H9 (cell line): ENCODE results near the gene TSFM. TPM values are rescaled to one million over a fixed set of nuclear protein-coding genes. Genes with fewer than 3 reads are reported as not detected.

Source experiments
- DNase-seq: peaks from one replicate; pipeline ENCODE4 v3.0.0-alpha.2; 2017
- H2AFZ ChIP-seq: one replicate; pipeline ENCODE4 v1.6.1; 2013; ENCODE audit warnings: mild to moderate bottlenecking, low read length, control low read depth, moderate library complexity
- H2AK5ac ChIP-seq: 2 replicates; pipeline ENCODE4 v1.6.1; 2013; ENCODE audit warnings: low read length, control low read depth, mixed read lengths; ENCODE audit not compliant: insufficient read length
- H2BK120ac ChIP-seq: one replicate; pipeline ENCODE4 v1.6.1; 2013; ENCODE audit warnings: low read depth, mild to moderate bottlenecking, low read length, control low read depth, inconsistent platforms; ENCODE audit not compliant: poor library complexity, severe bottlenecking
- H2BK12ac ChIP-seq: 2 replicates; pipeline ENCODE4 v1.6.1; 2013; ENCODE audit warnings: low read length, control low read depth, mixed read lengths, low read depth; ENCODE audit not compliant: insufficient read length
- H2BK15ac ChIP-seq: 2 replicates; pipeline ENCODE4 v1.6.1; 2013; ENCODE audit warnings: low read depth, low read length, control low read depth
- H2BK20ac ChIP-seq: one replicate; pipeline ENCODE4 v1.6.1; 2013; ENCODE audit warnings: low read depth, mild to moderate bottlenecking, low read length, control low read depth, inconsistent platforms; ENCODE audit not compliant: poor library complexity, severe bottlenecking
- H2BK5ac ChIP-seq: 2 replicates; pipeline ENCODE4 v1.6.1; 2013; ENCODE audit warnings: low read length, control low read depth, mixed read lengths; ENCODE audit not compliant: insufficient read length
- H3K14ac ChIP-seq: 2 replicates; pipeline ENCODE4 v1.6.1; 2013; ENCODE audit warnings: low read length, control low read depth; ENCODE audit not compliant: insufficient read depth
- H3K18ac ChIP-seq: 2 replicates; pipeline ENCODE4 v1.6.1; 2013; ENCODE audit warnings: low read depth, mild to moderate bottlenecking, mixed read lengths, low read length, control low read depth; ENCODE audit not compliant: insufficient read length
- H3K23ac ChIP-seq: 2 replicates; pipeline ENCODE4 v1.6.1; 2013; ENCODE audit warnings: low read length, control low read depth, mixed read lengths, low read depth; ENCODE audit not compliant: insufficient read length
- H3K23me2 ChIP-seq: 2 replicates; pipeline ENCODE4 v1.6.1; 2013; ENCODE audit warnings: low read depth, mild to moderate bottlenecking, mixed read lengths, low read length, control low read depth; ENCODE audit not compliant: insufficient read length, poor library complexity, severe bottlenecking
- H3K27ac ChIP-seq: 2 replicates; pipeline ENCODE4 v1.5.1; 2013; ENCODE audit warnings: low read length, control low read depth, mixed read lengths, low read depth; ENCODE audit not compliant: insufficient read length
- H3K27me3 ChIP-seq: 2 replicates; pipeline ENCODE4 v1.6.1; 2013; ENCODE audit warnings: low read length, control low read depth, inconsistent platforms; ENCODE audit not compliant: insufficient read depth
- H3K4ac ChIP-seq: 2 replicates; pipeline ENCODE4 v1.6.1; 2013; ENCODE audit warnings: low read depth, mild to moderate bottlenecking, control low read depth, inconsistent platforms, low read length, moderate library complexity
- H3K4me1 ChIP-seq: 2 replicates; pipeline ENCODE4 v1.6.1; 2013; ENCODE audit warnings: low read length, control low read depth, inconsistent platforms; ENCODE audit not compliant: insufficient read depth
- H3K4me2 ChIP-seq: 2 replicates; pipeline ENCODE4 v1.6.1; 2013; ENCODE audit warnings: low read length, control low read depth, mixed read lengths; ENCODE audit not compliant: insufficient read length, insufficient read depth
- H3K56ac ChIP-seq: 2 replicates; pipeline ENCODE4 v1.6.1; 2013; ENCODE audit warnings: low read depth, mild to moderate bottlenecking, mixed read lengths, low read length, control low read depth; ENCODE audit not compliant: insufficient read length
- H3K79me1 ChIP-seq: 2 replicates; pipeline ENCODE4 v1.6.1; 2013; ENCODE audit warnings: low read depth, mild to moderate bottlenecking, moderate library complexity, low read length, control low read depth, inconsistent platforms; ENCODE audit not compliant: insufficient read depth, poor library complexity, severe bottlenecking
- H3K79me2 ChIP-seq: 2 replicates; pipeline ENCODE4 v1.6.1; 2013; ENCODE audit warnings: low read length, control low read depth, inconsistent platforms; ENCODE audit not compliant: insufficient read depth
- H3K9ac ChIP-seq: 2 replicates; pipeline ENCODE4 v1.6.1; 2013; ENCODE audit warnings: low read length, control low read depth, mixed read lengths; ENCODE audit not compliant: insufficient read length; ENCODE audit errors: extremely low read depth
- H3K9me3 ChIP-seq: one replicate; pipeline ENCODE4 v1.6.1; 2013; ENCODE audit warnings: low read depth, low read length, inconsistent platforms; ENCODE audit not compliant: control insufficient read depth
- H3T11ph ChIP-seq: one replicate; pipeline ENCODE4 v1.6.1; 2013; ENCODE audit warnings: mild to moderate bottlenecking, low read length, control low read depth, inconsistent platforms
- H4K20me1 ChIP-seq: one replicate; pipeline ENCODE4 v1.6.1; 2013; ENCODE audit not compliant: control insufficient read depth, insufficient read length, insufficient read depth
- H4K5ac ChIP-seq: 2 replicates; pipeline ENCODE4 v1.6.1; 2013; ENCODE audit warnings: low read depth, mild to moderate bottlenecking, mixed read lengths, low read length, control low read depth; ENCODE audit not compliant: insufficient read length
- H4K8ac ChIP-seq: replicated peaks from 2 replicates; pipeline ENCODE4 v1.6.1; 2013; ENCODE audit warnings: low read length, control low read depth, mixed read lengths, low read depth; ENCODE audit not compliant: insufficient read length
- H4K91ac ChIP-seq: 2 replicates; pipeline ENCODE4 v1.6.1; 2013; ENCODE audit warnings: low read depth, mild to moderate bottlenecking, moderate library complexity, mixed read lengths, low read length, control low read depth; ENCODE audit not compliant: insufficient read length
- H3K27ac Mint-ChIP-seq, 3 experiments: 2 replicates in 2 of 3; 3 replicates in 1 of 3; pipeline ENCODE4 v1.8.0; 2020 to 2021; ENCODE audit warnings: mixed read lengths in 3 of 3, mild to moderate bottlenecking in 1 of 3, moderate library complexity in 1 of 3
- H3K27me3 Mint-ChIP-seq: 2 replicates; pipeline ENCODE4 v1.8.0; 2021; ENCODE audit warnings: low read depth, mild to moderate bottlenecking, moderate library complexity, mixed read lengths
- H3K36me3 Mint-ChIP-seq, 3 experiments: 2 replicates in 2 of 3; 3 replicates in 1 of 3; pipeline ENCODE4 v1.8.0; 2020 to 2021; ENCODE audit warnings: low read depth in 3 of 3, mixed read lengths in 3 of 3; ENCODE audit not compliant: insufficient read depth in 1 of 3
- H3K4me1 Mint-ChIP-seq, 2 experiments: 2 replicates each; pipeline ENCODE4 v1.8.0; 2020; ENCODE audit warnings: mixed read lengths in 2 of 2
- H3K4me3 Mint-ChIP-seq, 2 experiments: 2 replicates in 1 of 2; 3 replicates in 1 of 2; pipeline ENCODE4 v1.8.0; 2020 to 2021; ENCODE audit warnings: mild to moderate bottlenecking in 2 of 2, mixed read lengths in 2 of 2, moderate library complexity in 1 of 2
- H3K9me3 Mint-ChIP-seq, 2 experiments: 2 replicates in 1 of 2; 3 replicates in 1 of 2; pipeline ENCODE4 v1.8.0; 2020; ENCODE audit warnings: mild to moderate bottlenecking in 2 of 2, mixed read lengths in 2 of 2, moderate library complexity in 1 of 2
- WGBS: extraction: QIAGEN DNeasy Blood & Tissue Kit; methylation state at CpG from one replicate; pipeline ENCODE4 v1.1.7; 2013; ENCODE audit warnings: missing lambda C conversion rate, low lambda C conversion rate, mixed read lengths; ENCODE audit not compliant: insufficient read length; ENCODE audit errors: extremely low coverage; 5-methylcytosine and 5-hydroxymethylcytosine counted together
- total RNA-seq: library from RNA; stranded (reverse); gene quantifications from 2 replicates; pipeline ENCODE4 v1.2.1, GENCODE V29; 2021
- TF ChIP-seq, protein P1 (sequence below): fragments of 200-600 bp; sonication (generic); conservative IDR thresholded peaks from 3 replicates; pipeline ENCODE4 v1.8.0; 2021; ENCODE audit warnings: antibody characterized with exemption, mild to moderate bottlenecking

Gene TSFM
- total RNA-seq, 1 experiment from 2014 or later = 50.2 TPM

DNA sequence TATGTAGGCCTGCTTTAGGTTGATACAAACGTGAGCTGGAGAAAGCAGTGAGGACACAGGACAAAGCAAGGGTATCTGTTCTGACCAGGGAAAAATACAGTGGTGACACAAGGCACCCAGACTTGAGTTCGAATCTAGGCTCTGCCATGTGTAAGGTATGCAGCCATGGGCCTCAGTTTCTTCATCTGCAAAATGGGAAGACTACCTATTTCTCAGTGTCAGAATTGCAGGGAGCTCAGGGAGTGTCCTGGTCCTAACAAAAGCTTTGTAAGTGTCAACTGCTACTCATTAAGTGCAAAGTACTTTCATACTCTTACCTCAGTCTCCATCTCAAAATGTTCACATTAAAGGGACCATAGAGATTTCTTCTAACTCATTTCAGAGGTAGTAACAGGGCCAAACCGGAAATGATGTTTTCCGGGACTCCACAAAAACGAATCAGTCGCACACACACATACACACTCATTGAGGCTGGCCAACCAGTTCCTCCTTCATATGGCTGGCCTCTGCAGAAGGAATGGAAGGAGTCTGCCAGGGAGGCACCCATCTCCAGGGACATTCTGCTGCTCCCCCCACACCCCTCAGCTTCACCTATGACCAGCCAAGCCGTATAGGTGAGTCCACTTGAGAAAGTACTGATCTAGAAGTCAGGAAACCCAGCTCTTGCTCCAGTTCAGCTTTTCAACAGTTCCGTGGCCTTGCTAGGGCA lies 56.2 kb downstream of the TSFM start:
- Histone ChIP-seq H3K4ac (no peak overlapping the region), H3K23ac (no peak overlapping the region), H4K5ac (no peak overlapping the region), H2BK12ac (no peak overlapping the region), H2AFZ (no peak overlapping the region), H4K20me1 (no peaks in the 10 kb centered on the region), H4K8ac (no peak overlapping the region), H3K9ac (no peak overlapping the region), H3K27me3 (no peaks in the 10 kb centered on the region), H3K79me1 (peaks cover 10% of the 10 kb centered on the region), H2BK20ac (no peak overlapping the region), H3K27ac (no peak overlapping the region), H3K56ac (no peak overlapping the region), H2AK5ac (no peak overlapping the region), H4K91ac (no peak overlapping the region), H3K4me1 (peaks cover 37% of the 10 kb centered on the region), H3K14ac (no peak overlapping the region), H3K79me2 (peaks cover 50% of the 10 kb centered on the region; the same call in 1 of the 2 replicates), H3K9me3 (no peaks in the 10 kb centered on the region), H2BK15ac (no peak overlapping the region), H2BK5ac (no peak overlapping the region), H3K23me2 (peaks cover 5% of the 10 kb centered on the region), H3K4me2 (no peak overlapping the region), H3K18ac (no peak overlapping the region), H2BK120ac (no peak overlapping the region), H3T11ph (no peak overlapping the region)
- Mint-ChIP-seq H3K36me3 (peaks cover 0 to 3% (median 0%) of the 10 kb centered on the region in 3 experiments; a peak in 3 of 7 replicates), H3K9me3 (no peaks in the 10 kb centered on the region), H3K4me3 (peak overlapping the region in 1 of 2 experiments; percentile 35; a peak in 2 of 5 replicates), H3K27me3 (no peaks in the 10 kb centered on the region), H3K4me1 (peaks cover 89 to 97% of the 10 kb centered on the region in 2 experiments), H3K27ac (peak overlapping the region in 1 of 3 experiments; percentile 23; a peak in 1 of 7 replicates)
- TF ChIP-seq, protein P1, sequence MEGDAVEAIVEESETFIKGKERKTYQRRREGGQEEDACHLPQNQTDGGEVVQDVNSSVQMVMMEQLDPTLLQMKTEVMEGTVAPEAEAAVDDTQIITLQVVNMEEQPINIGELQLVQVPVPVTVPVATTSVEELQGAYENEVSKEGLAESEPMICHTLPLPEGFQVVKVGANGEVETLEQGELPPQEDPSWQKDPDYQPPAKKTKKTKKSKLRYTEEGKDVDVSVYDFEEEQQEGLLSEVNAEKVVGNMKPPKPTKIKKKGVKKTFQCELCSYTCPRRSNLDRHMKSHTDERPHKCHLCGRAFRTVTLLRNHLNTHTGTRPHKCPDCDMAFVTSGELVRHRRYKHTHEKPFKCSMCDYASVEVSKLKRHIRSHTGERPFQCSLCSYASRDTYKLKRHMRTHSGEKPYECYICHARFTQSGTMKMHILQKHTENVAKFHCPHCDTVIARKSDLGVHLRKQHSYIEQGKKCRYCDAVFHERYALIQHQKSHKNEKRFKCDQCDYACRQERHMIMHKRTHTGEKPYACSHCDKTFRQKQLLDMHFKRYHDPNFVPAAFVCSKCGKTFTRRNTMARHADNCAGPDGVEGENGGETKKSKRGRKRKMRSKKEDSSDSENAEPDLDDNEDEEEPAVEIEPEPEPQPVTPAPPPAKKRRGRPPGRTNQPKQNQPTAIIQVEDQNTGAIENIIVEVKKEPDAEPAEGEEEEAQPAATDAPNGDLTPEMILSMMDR = no peak
- WGBS = no CpG with 5 or more reads among the region's 8 CpGs
- DNase-seq = no peak
